Lower leg skin (tissue), 4 donors: ENCODE measurements around the gene ELAC1. TPM values are rescaled to one million over a fixed set of nuclear protein-coding genes. Genes with fewer than 3 reads are reported as not detected.

Experiments
- DNase-seq, 2 donors: peaks; one replicate each; pipeline ENCODE4 v3.0.0-alpha.2; 2019; ENCODE audit warnings: low spot score in 2 of 2
- H3K4me3 ChIP-seq: fragments of 200-600 bp; sonication (generic); 2 replicates; pipeline ENCODE4 v1.5.1; 2017; ENCODE audit warnings: mild to moderate bottlenecking, low read depth; ENCODE audit not compliant: poor library complexity, severe bottlenecking
- POLR2A ChIP-seq, 2 donors: fragments of 450-650 bp; IDR thresholded peaks; one replicate each; pipeline ENCODE4 v1.6.1; 2016 to 2017; ENCODE audit warnings: antibody characterized with exemption in 2 of 2, mild to moderate bottlenecking in 1 of 2, moderate library complexity in 1 of 2
- WGBS, 2 donors: methylation state at CpG; one replicate each; pipeline ENCODE4 v1.1.5; 2018; 5-methylcytosine and 5-hydroxymethylcytosine counted together
- intact Hi-C: fragments of 100-400 bp; cut with DNase I; formaldehyde crosslinking; loops from one replicate; pipeline ENCODE4 v1.15.0; 2023; ENCODE audit warnings: low total_unique reads
- total RNA-seq, 4 donors: library from RNA; depleted of rRNA; stranded (reverse); fragments of >200 nt; gene quantifications; one replicate each; pipeline ENCODE4 v1.1.0, GENCODE V29; 2016
- TF ChIP-seq, protein P1 (sequence below), 3 donors: fragments of 450-650 bp; IDR thresholded peaks; one replicate each; pipeline ENCODE4 v1.5.1; 2016; ENCODE audit warnings: antibody characterized with exemption in 3 of 3, mild to moderate bottlenecking in 3 of 3, moderate library complexity in 2 of 3

ELAC1 gene
- total RNA-seq, 4 donors from 2014 or later: 4.1 to 11.6 (median 8.3) TPM

DNA sequence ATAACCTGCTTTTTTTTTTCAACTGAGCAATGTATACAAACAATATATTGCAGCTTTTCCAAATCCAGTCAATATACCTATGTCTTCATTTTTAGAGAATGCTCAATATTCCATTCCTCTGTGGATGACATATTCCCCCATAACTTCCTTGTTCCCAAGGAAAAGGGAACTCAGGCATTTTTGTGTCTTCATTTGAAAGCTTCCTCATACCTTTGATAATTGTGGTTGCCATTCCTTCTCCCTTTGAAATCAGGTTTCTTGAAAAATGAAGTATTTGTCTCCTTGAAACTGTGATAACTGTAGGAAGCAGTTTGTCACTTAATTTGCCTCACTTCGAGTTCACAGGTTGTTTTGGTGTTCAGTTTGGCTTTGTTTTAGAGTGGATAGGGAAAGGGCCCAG is 13.5 kb downstream of the ELAC1 start:
- intact Hi-C loops: no loop called here

DNA sequence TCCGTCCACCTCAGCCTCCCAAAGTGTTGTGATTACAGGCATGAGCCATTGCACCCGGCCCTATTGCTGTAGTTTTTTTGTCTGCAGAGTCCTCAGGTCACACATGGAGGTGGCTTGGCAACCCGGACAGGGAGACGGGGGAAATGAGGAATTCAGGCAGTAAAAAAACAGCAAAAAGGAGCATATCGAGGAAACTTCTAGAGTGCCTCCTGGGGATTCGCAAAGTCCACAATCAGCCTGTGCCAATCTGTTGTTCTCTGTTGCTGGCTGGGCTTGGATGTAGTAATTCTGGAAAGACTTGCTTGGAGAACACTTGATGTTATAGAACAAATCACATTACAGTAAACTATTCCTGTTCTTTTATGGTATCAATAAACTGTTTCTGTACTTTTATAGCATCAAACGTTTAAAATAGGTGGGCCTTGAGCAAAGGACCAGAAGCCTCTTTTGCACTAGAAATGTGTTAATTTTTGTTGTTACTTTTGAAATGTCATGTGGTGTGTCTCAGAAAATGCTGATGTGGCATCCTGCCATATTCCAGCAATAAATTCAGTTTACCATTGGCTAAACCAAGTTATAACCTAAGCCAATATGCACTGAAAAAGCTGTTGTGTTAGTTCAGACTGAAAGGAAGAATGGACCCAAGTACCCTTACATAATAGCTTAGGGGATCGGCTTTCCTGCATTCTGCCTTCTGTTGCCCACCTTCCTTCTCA is 14.4 kb downstream of the ELAC1 start:
- H3K4me3 ChIP-seq: no peak overlapping the region
- DNase-seq: no peak
- 77 to 78% methylated on average over 8 of the region's 8 CpGs for WGBS, 2 donors
- intact Hi-C loops: no loop called here
- TF ChIP-seq, protein P1, sequence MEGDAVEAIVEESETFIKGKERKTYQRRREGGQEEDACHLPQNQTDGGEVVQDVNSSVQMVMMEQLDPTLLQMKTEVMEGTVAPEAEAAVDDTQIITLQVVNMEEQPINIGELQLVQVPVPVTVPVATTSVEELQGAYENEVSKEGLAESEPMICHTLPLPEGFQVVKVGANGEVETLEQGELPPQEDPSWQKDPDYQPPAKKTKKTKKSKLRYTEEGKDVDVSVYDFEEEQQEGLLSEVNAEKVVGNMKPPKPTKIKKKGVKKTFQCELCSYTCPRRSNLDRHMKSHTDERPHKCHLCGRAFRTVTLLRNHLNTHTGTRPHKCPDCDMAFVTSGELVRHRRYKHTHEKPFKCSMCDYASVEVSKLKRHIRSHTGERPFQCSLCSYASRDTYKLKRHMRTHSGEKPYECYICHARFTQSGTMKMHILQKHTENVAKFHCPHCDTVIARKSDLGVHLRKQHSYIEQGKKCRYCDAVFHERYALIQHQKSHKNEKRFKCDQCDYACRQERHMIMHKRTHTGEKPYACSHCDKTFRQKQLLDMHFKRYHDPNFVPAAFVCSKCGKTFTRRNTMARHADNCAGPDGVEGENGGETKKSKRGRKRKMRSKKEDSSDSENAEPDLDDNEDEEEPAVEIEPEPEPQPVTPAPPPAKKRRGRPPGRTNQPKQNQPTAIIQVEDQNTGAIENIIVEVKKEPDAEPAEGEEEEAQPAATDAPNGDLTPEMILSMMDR (IDR thresholded peaks at IDR 0.05): no peak
- no peak for TF ChIP-seq POLR2A (IDR thresholded peaks at IDR 0.05)

More for the DNA sequence above, 13.5 kb downstream of the ELAC1 start:
- DNase-seq: no peak
- 69 to 73% methylated on average over 1 of the region's 1 CpG for WGBS, 2 donors
- TF ChIP-seq, protein P1 (IDR thresholded peaks at IDR 0.05): no peak
- no peak for TF ChIP-seq POLR2A (IDR thresholded peaks at IDR 0.05)
- no peak overlapping the region for H3K4me3 ChIP-seq

DNA sequence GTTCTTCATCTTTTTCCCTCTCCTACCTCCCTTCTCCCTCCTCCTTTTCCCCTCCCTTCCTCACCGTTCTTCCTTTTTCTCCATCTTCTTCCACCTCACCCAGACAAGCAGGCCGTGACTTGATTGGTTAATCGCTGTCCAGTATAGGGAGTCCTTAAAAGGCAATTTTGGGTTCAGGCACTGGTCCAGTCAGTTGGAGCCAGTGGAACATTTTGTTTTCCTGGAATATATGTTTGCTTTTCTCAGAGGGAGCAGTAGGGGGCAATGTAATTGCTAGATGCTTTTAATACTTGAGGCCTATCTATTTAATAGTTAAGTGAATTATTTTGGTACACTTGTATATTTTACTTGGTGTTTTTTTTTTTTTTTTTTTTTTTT is 15.0 kb downstream of the ELAC1 start:
- intact Hi-C loops: no loop called here
- 85 to 89% methylated on average over 3 of the region's 3 CpGs for WGBS, 2 donors
- H3K4me3 ChIP-seq: no peak overlapping the region
- no peak for DNase-seq
- no peak for TF ChIP-seq POLR2A (IDR thresholded peaks at IDR 0.05)
- TF ChIP-seq, protein P1 (IDR thresholded peaks at IDR 0.05): no peak

DNA sequence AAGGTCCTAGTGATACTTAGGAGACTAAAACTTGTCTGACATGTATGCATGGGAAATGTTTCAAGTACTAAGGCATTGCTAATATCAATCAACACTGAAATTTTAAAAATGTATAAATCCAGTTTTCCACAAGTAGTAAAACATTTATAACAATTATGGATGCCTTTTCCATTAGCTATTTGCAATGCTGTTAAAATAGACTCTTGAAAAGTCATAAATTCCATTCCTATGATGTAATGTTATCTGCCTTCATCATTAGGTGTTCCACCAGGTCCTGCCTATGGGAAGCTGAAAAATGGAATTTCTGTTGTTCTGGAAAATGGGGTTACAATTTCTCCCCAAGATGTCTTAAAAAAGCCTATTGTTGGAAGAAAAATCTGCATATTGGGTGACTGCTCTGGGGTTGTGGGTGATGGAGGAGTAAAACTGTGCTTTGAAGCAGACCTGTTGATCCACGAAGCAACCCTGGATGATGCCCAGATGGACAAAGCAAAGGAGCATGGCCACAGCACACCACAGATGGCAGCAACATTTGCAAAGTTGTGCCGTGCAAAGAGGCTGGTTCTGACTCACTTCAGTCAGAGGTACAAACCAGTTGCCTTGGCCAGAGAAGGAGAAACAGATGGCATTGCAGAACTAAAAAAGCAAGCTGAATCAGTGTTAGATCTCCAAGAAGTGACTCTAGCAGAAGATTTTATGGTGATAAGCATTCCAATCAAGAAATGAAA is 18.7 kb downstream of the ELAC1 start:
- H3K4me3 ChIP-seq: no peak overlapping the region
- no peak for TF ChIP-seq POLR2A (IDR thresholded peaks at IDR 0.05)
- TF ChIP-seq, protein P1 (IDR thresholded peaks at IDR 0.05): no peak
- no peak for DNase-seq
- intact Hi-C loops: loop anchor here (5.0 kb wide), 1 partner anchor 1289 kb away; no protein-coding TSS in a partner anchor
- 64 to 66% methylated on average over 2 of the region's 2 CpGs for WGBS, 2 donors

DNA sequence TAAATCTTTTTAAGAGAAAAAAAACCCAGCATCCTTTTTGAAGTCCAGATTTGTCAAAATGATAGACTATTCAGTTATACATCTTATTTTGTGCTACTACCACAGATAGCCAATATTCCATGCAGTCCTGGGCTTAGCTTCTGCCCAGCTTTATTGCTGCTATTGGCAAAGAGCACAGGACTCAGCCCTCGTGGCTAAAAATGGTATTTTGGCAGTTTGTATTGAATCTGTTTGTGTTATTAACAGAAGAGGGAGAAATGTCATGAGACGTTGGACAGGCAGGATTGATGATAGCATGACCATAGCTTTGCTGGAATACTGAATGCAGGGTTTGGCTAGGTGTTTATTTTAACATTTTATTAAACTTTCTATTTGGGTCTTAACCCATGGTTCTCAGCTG is 19.4 kb downstream of the ELAC1 start:
- DNase-seq: no peak
- WGBS, 2 donors: 55 to 60% methylated on average over 2 of the region's 2 CpGs
- H3K4me3 ChIP-seq: no peak overlapping the region
- TF ChIP-seq POLR2A (IDR thresholded peaks at IDR 0.05): no peak
- TF ChIP-seq, protein P1 (IDR thresholded peaks at IDR 0.05): no peak
- intact Hi-C loops: loop anchor here (5.0 kb wide), 1 partner anchor 1290 kb away; no protein-coding TSS in a partner anchor
